Smooth muscle cell (in vitro differentiated cells): ENCODE data around the gene SOST. TPM values are rescaled to one million over a fixed set of nuclear protein-coding genes. Genes with fewer than 3 reads are reported as not detected.

ENCODE experiments used
- DNase-seq: peaks from one replicate; lab custom pipeline; 2025; ENCODE audit not compliant: unreplicated experiment; lab: John Stamatoyannopoulos, UW
- H2AFZ ChIP-seq: fragments of 200-600 bp; sonication (generic); 2 replicates; pipeline ENCODE4 v1.6.0; 2016; ENCODE audit warnings: antibody characterized with exemption, low read depth, mild to moderate bottlenecking
- H3F3A ChIP-seq: fragments of 200-600 bp; sonication (generic); 2 replicates; pipeline ENCODE4 v1.6.0; 2017; ENCODE audit warnings: antibody characterized with exemption, low read depth
- H3K27ac ChIP-seq: fragments of 200-600 bp; sonication (generic); 2 replicates; pipeline ENCODE4 v1.5.1; 2016; ENCODE audit warnings: low read depth, mild to moderate bottlenecking
- H3K27me3 ChIP-seq: fragments of 200-600 bp; sonication (generic); 2 replicates; pipeline ENCODE4 v1.6.1; 2016; ENCODE audit warnings: low read depth, mild to moderate bottlenecking
- H3K36me3 ChIP-seq: fragments of 200-600 bp; sonication (generic); 2 replicates; pipeline ENCODE4 v1.5.1; 2016; ENCODE audit warnings: low read depth
- H3K4me1 ChIP-seq: fragments of 200-600 bp; sonication (generic); 2 replicates; pipeline ENCODE4 v1.5.1; 2016; ENCODE audit warnings: low read depth
- H3K4me2 ChIP-seq: fragments of 200-600 bp; sonication (generic); 2 replicates; pipeline ENCODE4 v1.6.0; 2016; ENCODE audit warnings: mild to moderate bottlenecking
- H3K4me3 ChIP-seq: fragments of 200-600 bp; sonication (generic); 2 replicates; pipeline ENCODE4 v1.5.1; 2016; ENCODE audit warnings: mild to moderate bottlenecking
- H3K79me2 ChIP-seq: fragments of 200-600 bp; sonication (generic); 2 replicates; pipeline ENCODE4 v1.6.0; 2016; ENCODE audit warnings: low read depth, mild to moderate bottlenecking
- H3K9ac ChIP-seq: fragments of 200-600 bp; sonication (generic); 2 replicates; pipeline ENCODE4 v1.6.0; 2016; ENCODE audit warnings: low read depth
- H3K9me3 ChIP-seq: fragments of 200-600 bp; sonication (generic); replicated peaks from 2 replicates; pipeline ENCODE4 v1.5.1; 2016; ENCODE audit warnings: low read depth
- H4K20me1 ChIP-seq: fragments of 200-600 bp; sonication (generic); 2 replicates; pipeline ENCODE4 v1.6.0; 2016; ENCODE audit warnings: low read depth
- WGBS: methylation state at CpG from one replicate; pipeline ENCODE4 v1.1.7; 2016; ENCODE audit warnings: low lambda C conversion rate; 5-methylcytosine and 5-hydroxymethylcytosine counted together
- polyA plus RNA-seq: library from polyadenylated mRNA; unstranded; fragments of >200 nt; fragmentation: Nextera tagmentation; extraction: Ambion mirVana; gene quantifications from 2 replicates; pipeline ENCODE4 v1.2.1, GENCODE V29; 2016
- total RNA-seq: library from RNA; depleted of rRNA; stranded (reverse); fragments of >200 nt; gene quantifications from 2 replicates; pipeline ENCODE4 v1.2.3, GENCODE V29; 2014
- TF ChIP-seq, protein P1 (sequence below): fragments of 200-600 bp; sonication (generic); IDR thresholded peaks from 2 replicates; pipeline ENCODE4 v1.5.1; 2017; ENCODE audit warnings: borderline replicate concordance, mild to moderate bottlenecking, antibody characterized with exemption; ENCODE audit not compliant: insufficient read depth, poor library complexity, severe bottlenecking

SOST gene
- total and polyA plus RNA-seq, 2 experiments from 2014 or later, result not detected

DNA sequence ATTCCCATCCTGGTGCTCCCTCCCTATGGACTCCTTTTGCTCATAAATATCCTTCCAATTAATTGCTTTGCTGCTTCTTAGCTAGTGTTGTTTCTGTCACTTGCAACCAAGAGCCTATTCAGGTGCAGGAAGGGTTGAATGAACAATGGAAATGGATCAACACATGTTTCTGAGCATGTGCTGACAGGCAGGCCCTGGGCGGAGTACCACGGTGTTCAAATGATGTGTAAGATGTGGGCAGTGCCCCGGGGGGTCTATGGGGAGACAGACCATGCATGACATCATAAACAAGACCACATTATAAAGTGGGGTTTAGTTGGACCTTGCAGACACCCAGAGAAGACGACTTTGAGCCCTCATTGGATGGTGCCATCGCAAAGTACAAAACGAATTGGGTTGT lies 48.5 kb downstream of the SOST start:
- no peaks in the 10 kb centered on the region for H4K20me1 ChIP-seq
- H3F3A ChIP-seq, result peaks cover 4% of the 10 kb centered on the region
- no peak overlapping the region for H2AFZ ChIP-seq
- H3K79me2 ChIP-seq, result no peaks in the 10 kb centered on the region
- no peak for DNase-seq
- H3K4me2 ChIP-seq, result no peak overlapping the region
- H3K36me3 ChIP-seq, result no peaks in the 10 kb centered on the region
- H3K4me1 ChIP-seq, result no peaks in the 10 kb centered on the region
- no peak overlapping the region for H3K27ac ChIP-seq
- no peak overlapping the region for H3K9ac ChIP-seq
- H3K9me3 ChIP-seq, result no peaks in the 10 kb centered on the region
- TF ChIP-seq, protein P1, sequence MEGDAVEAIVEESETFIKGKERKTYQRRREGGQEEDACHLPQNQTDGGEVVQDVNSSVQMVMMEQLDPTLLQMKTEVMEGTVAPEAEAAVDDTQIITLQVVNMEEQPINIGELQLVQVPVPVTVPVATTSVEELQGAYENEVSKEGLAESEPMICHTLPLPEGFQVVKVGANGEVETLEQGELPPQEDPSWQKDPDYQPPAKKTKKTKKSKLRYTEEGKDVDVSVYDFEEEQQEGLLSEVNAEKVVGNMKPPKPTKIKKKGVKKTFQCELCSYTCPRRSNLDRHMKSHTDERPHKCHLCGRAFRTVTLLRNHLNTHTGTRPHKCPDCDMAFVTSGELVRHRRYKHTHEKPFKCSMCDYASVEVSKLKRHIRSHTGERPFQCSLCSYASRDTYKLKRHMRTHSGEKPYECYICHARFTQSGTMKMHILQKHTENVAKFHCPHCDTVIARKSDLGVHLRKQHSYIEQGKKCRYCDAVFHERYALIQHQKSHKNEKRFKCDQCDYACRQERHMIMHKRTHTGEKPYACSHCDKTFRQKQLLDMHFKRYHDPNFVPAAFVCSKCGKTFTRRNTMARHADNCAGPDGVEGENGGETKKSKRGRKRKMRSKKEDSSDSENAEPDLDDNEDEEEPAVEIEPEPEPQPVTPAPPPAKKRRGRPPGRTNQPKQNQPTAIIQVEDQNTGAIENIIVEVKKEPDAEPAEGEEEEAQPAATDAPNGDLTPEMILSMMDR, result no peak
- 93% methylated on average over 6 of the region's 6 CpGs for WGBS
- H3K27me3 ChIP-seq, result no peaks in the 10 kb centered on the region
- H3K4me3 ChIP-seq, result no peak overlapping the region

DNA sequence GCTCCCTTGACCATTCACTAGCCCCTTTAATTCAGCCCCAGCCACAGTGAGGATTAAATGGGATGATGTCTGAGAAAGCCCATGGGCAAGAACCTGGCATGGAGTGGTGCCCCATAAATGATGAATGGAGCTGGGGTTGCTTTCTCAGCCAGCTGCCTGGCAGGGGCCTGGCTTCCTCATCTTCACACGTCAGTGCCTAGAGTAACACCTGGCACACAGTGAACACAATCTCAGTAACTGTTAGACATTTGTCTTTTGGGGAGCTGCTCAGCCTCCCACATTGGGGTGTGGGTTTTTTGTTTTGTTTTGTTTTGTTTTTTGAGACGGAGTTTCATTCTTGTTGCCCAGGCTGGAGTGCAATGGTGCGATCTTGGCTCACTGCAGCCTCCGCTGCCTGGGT lies 49.4 kb downstream of the SOST start:
- Histone ChIP-seq H3K9me3 (no peaks in the 10 kb centered on the region), H3K9ac (no peak overlapping the region), H3K27me3 (no peaks in the 10 kb centered on the region), H3K36me3 (no peaks in the 10 kb centered on the region), H3F3A (peaks cover 4% of the 10 kb centered on the region), H3K27ac (no peak overlapping the region), H3K4me2 (no peak overlapping the region), H3K4me3 (no peak overlapping the region), H2AFZ (no peak overlapping the region), H4K20me1 (no peaks in the 10 kb centered on the region), H3K4me1 (no peaks in the 10 kb centered on the region), H3K79me2 (no peaks in the 10 kb centered on the region)
- TF ChIP-seq, protein P1, result no peak
- DNase-seq, result no peak
- 100% methylated on average over 4 of the region's 4 CpGs for WGBS

DNA sequence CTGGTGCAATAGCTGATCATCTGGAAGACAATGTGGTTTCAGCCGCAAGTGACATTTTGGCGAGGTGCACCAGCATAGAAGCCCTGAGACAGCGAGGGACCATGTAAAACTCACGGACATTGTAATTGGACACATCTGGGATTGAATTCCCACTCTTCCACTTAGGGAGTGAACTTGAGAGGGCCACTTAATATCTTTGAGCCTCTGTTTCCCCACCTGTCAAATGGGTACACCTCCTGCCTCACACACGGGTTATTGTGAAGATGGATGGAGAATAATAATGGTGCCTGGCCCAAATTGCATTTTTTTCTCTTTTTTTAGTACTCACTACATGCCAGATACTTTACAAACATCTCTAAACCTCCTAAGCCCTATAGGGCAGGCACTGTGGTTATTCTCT lies 51.4 kb downstream of the SOST start:
- Histone ChIP-seq H3F3A (no peaks in the 10 kb centered on the region), H2AFZ (no peak overlapping the region), H3K27me3 (no peaks in the 10 kb centered on the region), H3K4me2 (no peak overlapping the region), H3K27ac (no peak overlapping the region), H3K36me3 (no peaks in the 10 kb centered on the region), H4K20me1 (no peaks in the 10 kb centered on the region), H3K9me3 (no peaks in the 10 kb centered on the region), H3K4me3 (no peak overlapping the region), H3K79me2 (no peaks in the 10 kb centered on the region), H3K9ac (no peak overlapping the region), H3K4me1 (no peaks in the 10 kb centered on the region)
- no peak for DNase-seq
- TF ChIP-seq, protein P1, result no peak
- WGBS, result 91% methylated on average over 5 of the region's 5 CpGs

DNA sequence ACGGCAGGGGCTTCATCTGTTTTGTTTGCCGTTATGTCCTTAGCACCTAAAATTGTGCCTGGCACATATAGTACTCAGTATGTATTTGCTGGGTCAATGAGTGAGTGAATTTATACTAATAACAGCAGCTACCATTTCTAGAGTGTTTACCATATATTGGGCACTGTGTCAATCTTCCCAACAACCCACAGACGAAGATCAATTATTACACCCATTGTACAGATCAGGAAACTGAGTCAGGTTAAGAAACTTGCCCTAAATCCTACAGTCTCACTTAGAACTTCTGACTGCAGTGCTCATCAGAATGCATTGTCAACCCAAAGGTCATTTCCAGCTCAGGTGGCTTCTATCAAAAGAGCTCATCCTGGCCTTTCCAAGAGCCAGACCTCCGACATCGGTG lies 52.4 kb downstream of the SOST start:
- DNase-seq, result no peak
- Histone ChIP-seq H3K4me3 (no peak overlapping the region), H3F3A (no peaks in the 10 kb centered on the region), H3K27me3 (no peaks in the 10 kb centered on the region), H3K4me1 (no peaks in the 10 kb centered on the region), H2AFZ (no peak overlapping the region), H4K20me1 (no peaks in the 10 kb centered on the region), H3K9me3 (no peaks in the 10 kb centered on the region), H3K36me3 (no peaks in the 10 kb centered on the region), H3K4me2 (no peak overlapping the region), H3K79me2 (no peaks in the 10 kb centered on the region), H3K9ac (no peak overlapping the region), H3K27ac (no peak overlapping the region)
- TF ChIP-seq, protein P1, result no peak
- WGBS, result 89% methylated on average over 5 of the region's 5 CpGs
